GM12865 (cell line): ENCODE data around the gene PKD2L1.

ENCODE experiments used
- DNase-seq: peaks from one replicate; pipeline ENCODE4 v3.0.0; 2010; ENCODE audit warnings: low read depth
- H3K4me3 ChIP-seq: 2 replicates; pipeline ENCODE4 v1.5.1; 2011; ENCODE audit warnings: mild to moderate bottlenecking, low read depth, low read length, control low read depth
- CTCF ChIP-seq: IDR thresholded peaks from 2 replicates; pipeline ENCODE4 v1.5.1; 2011; ENCODE audit warnings: low read length, control low read depth, low read depth, inconsistent platforms; ENCODE audit not compliant: insufficient read depth; ENCODE audit errors: missing control alignments

PKD2L1 gene

DNA sequence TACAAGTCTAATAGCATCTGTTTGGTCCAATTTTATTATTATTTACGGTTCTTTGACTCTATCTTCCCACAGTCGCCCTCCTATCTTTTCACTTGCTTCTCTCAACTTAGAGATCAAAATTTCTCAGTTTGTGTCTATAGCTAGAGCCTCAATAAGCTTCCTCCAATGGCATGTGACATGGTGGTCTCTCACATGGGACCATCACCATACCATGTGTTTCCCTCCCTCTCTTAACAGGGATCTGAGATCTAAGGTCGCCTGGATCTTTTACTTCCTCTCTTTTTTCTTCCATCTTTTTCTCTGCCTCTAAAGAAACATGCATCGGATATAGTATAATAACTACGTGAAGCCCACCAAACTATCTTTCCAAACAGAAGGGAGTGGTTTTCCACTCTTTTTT, 1.8 kb downstream of the PKD2L1 start:
- no peak for TF ChIP-seq CTCF
- no peak for DNase-seq
- no peak overlapping the region for H3K4me3 ChIP-seq

- H3K4me3 ChIP-seq: no peak overlapping the region
- TF ChIP-seq CTCF: no peak
- DNase-seq: no peak
Measured at GRCh38 chr10:100327718-100328009, 2.4 kb downstream of the PKD2L1 start.

DNA sequence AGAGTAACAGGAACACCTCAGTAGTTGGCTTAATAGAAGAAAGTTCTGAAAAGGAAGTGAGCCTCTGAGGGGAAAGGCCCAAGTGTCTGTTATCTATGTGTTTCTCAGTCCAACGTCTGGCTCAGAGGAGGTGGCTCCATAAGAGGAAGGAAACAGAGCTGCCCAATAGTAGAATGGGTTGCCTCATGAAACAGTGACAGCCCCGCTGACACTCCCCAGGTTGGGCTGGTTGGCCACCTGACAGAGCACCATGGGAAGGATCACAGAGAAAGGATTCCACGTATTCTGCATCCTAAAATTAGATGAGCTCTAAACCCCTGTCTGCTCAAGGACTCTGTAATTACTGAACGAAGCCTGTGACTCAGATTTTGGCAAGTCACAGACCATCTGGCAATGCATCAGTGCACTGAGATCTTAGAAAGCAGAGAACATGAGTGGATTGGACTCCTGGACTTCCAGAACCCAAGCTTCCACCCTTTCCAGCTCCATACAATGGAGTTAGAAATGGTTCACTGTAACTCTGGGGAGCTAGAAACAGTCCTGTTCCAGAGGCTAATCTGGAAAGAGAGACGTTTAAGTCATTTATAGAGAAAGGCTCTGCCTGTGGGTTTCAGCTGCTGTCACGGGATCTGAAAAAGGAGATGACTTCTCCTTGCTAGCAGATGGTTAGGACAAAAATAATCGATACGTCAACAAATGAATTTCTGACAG, 2.9 kb downstream of the PKD2L1 start:
- DNase-seq: peak; percentile 89
- TF ChIP-seq CTCF: no peak
- no peak overlapping the region; the same call in 1 of the 2 replicates for H3K4me3 ChIP-seq

DNA sequence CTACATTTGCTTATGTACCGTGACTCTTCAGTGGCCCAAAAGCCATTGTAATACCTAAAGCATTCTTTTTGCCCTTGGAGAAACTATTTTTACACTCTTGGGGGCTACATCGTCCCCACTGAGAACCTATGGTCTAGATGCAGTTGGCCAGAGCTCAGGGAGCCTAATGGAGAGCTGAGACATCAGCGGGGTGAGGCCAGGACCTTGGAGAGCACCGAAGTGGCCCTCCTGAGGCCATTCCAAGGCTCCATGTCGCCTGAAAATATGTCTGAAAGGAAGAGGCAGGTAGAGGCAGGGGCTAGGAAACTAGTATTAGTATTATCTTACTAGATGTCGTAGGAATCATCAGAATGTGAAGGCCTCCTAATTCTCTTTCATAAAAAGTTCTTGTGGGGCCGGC, 4.9 kb downstream of the PKD2L1 start:
- no peak overlapping the region for H3K4me3 ChIP-seq
- no peak for DNase-seq
- no peak for TF ChIP-seq CTCF

- DNase-seq: no peak
- H3K4me3 ChIP-seq: no peak overlapping the region
- TF ChIP-seq CTCF: no peak
Measured at GRCh38 chr10:100319707-100320402, 10.2 kb downstream of the PKD2L1 start.

GRCh38 chr10:100318207-100318606, 11.8 kb downstream of the PKD2L1 start:
- DNase-seq: no peak
- TF ChIP-seq CTCF: no peak
- no peak overlapping the region for H3K4me3 ChIP-seq

DNA sequence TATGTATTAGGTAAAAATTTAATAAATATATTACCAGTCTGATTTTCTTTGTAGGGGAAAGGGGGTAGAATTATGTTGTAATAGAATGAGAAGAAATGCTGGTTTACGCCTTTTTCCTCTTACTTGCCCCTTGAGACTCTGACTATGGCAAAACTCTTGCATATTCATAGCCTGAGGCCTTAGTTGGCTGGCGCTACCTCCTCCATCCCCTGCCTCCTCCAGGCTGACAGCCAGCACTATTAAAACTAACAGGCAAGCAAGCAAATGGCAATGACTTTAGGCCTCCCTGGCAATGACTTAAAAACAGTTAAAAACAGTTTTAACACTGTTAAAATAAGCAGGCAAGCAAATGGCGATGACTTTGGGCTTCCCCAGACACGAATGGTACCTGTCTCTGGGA, 14.4 kb downstream of the PKD2L1 start:
- no peak for TF ChIP-seq CTCF
- no peak for DNase-seq
- no peak overlapping the region for H3K4me3 ChIP-seq
